Mammary microvascular endothelial cell (primary cell): Measurements from ENCODE around the gene FAM234B. TPM values are rescaled to one million over a fixed set of nuclear protein-coding genes. Genes with fewer than 3 reads are reported as not detected.

Source experiments
- total RNA-seq: library from RNA; depleted of rRNA; stranded (reverse); fragments of >200 nt; gene quantifications from 2 replicates; pipeline ENCODE4 v1.2.3, GENCODE V29; 2015

Gene FAM234B, protein sequence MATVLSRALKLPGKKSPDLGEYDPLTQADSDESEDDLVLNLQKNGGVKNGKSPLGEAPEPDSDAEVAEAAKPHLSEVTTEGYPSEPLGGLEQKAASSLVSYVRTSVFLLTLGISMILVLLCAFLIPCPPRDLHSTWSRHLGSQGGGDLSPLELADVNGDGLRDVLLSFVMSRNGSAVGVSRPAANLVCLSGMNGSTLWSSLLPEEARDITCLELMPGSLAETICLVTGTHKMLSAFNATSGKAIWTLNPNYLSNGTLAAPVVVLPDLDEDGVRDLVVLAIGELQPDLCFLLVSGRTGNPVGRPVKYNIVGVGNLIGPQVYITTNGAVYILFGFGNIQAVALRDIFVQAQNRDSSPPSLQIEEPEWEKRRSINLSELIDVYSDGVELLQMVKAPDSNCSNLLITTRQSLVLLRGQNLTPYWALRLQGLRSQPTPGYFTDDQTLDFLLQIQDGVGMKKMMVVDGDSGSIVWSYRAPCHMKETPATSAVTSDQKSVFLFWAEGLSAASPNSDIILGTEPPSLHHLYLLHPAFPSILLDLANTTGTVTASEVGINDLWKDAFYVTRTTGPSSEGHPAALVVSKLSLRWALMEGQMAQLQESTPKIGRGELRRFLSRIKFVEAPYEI
- total RNA-seq, result 3.9 and 4.7 TPM in 2 replicates

DNA sequence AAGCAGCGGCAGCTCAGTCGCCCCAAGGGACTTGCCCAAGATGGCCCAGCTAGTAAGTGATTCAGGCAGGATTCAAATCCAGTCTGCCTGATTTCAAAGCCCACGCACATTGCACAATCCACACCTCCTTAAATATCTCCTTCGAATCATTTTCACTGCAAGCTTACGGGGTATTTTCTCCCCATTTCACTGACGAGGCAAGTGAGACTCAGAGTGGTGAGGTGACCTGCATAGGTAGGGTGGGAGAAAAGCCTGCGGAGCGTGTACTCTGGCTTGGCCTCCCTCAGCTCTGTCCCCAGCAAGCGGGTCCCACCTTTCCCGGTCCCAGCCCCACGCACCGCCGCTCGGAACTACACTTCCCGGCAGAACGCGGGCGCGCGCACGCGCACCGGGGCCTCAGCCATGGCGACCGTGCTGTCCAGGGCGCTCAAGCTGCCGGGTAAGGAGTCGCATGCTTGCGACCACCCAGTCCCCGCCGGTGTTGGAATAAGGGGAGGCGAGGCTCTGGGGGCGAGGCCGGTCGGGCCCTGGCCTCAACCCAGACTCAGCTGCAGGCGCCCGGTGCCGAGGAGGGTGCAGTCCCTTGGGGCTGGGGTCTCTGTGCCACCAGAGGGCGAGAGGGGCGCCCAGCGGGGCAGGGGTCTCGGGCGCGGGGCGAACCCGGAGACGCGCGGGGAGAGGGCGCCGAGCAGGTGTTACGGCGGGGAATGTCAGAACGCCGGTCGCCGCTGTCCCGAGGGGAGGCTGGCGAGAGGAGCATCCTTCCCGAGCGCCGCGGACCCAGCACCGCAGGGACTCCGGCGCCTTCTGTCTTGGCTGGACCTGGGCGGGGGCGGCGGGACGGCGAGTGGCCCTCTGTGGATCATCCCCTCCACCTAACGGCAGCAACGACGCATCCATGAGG is at the start of gene FAM234B:
Gene FAM234B (plus strand): TSS at position 380 of the 904 bp plus-strand sequence. CDS start 23 bp downstream, at position 403.

DNA sequence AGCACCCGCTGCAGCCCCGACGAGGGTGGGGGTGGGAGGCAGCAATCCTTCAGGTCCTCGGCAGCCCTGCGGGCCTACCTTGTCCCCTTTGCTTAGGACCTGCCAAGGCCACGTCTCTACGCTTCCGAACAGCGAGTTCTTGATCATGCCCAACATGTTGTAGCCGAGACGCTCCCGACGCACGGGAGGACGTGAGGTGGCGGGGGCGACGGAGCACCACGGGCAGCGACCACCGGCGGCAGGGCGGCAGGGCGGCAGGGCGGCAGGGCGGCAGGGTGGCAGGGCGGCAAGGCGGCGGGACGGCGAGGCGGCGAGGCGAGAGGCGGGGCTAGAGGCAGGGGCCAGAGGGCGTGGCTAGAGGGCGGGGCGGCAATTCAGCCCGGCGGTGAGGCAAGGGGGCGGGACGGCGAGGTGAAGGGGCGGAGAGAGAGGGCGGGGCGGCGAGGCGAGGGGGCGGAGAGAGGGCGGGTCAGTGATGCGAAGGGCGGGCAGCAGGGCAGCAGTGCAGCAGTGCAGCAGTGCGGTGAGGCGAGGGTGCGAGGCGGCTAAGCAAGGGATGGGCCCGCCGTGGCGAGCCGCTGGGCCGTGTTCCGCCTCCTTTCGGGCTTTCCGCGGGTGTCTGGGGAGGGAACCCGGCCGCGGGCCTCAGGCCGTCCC is 44.1 kb upstream of the FAM234B start, which contains the start of gene HEBP1:
Gene HEBP1 (minus strand): TSS at position 307 of the 657 bp plus-strand sequence. CDS start 151 bp downstream, at position 156.

DNA sequence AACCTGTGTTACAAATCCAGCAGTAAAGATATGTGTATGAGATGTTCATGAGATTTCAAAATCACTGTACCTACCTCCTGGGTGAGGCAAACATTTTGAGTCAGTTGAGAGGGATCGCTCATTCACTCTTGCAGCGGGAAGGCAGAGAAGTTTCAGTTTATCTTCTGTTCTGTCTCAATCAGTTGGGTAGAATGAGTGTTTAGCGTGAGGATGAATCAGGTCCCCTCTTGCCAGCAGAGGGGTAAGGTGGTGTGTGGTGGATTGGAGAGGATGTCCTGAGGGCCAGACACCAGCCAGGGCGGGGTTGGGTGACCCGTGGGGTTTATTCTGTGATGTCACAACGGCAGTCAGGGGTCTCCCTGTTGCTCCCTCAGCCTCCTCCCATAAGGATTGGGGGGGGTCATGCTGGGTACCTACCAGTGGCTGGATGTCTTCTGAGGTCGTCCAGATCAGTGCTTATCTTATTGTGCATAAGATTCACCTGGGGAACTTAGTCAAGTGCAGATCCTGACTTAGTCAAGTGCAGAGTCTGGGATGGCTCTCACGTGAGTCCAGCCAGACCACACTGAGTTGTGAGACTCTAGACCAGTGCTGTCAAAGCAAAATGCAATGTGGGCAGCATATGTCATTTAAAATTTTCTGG is 59.3 kb downstream of the FAM234B start, which contains the start of gene GSG1:
Gene GSG1 (minus strand): TSS at position 277 of the 643 bp plus-strand sequence. CDS start 155 bp downstream, at position 122.

Other genes starting within 250 kb of the FAM234B start
- 77.3 and 82.4 TPM in 2 replicates for gene DDX47, start 231.0 kb upstream of the FAM234B start, total RNA-seq
- 50.8 and 57.3 TPM in 2 replicates for gene GPRC5A, start 152.8 kb upstream of the FAM234B start, total RNA-seq
- gene GPRC5D, start 92.2 kb upstream of the FAM234B start, total RNA-seq, result not detected in 2 replicates
- gene HEBP1, start 44.1 kb upstream of the FAM234B start, total RNA-seq, result 24.2 and 31.5 TPM in 2 replicates
- not detected in 2 replicates for gene GSG1, start 59.3 kb downstream of the FAM234B start, total RNA-seq
- gene EMP1, start 152.3 kb downstream of the FAM234B start, total RNA-seq, result 1,447 and 1,601 TPM in 2 replicates